Kidney capillary endothelial cell (primary cell): ENCODE results near the gene ZRANB2.

ENCODE experiments used
- DNase-seq: peaks from one replicate; pipeline ENCODE4 v3.0.0-alpha.2; 2018; ENCODE audit warnings: low spot score

The ZRANB2 gene

GRCh38 chr1:71027991-71028390 lies 52.8 kb downstream of the ZRANB2 start:
- no peak for DNase-seq

GRCh38 chr1:71026093-71026492 lies 54.7 kb downstream of the ZRANB2 start:
- no peak for DNase-seq

GRCh38 chr1:71023515-71023914 lies 57.3 kb downstream of the ZRANB2 start:
- DNase-seq: no peak

GRCh38 chr1:71019233-71019969 lies 61.4 kb downstream of the ZRANB2 start:
- DNase-seq: no peak

- DNase-seq: no peak
Observed at GRCh38 chr1:71018791-71019190, 62.0 kb downstream of the ZRANB2 start.

- DNase-seq: no peak
Observed at GRCh38 chr1:71015745-71016144, 65.1 kb downstream of the ZRANB2 start.

- no peak for DNase-seq
Observed at GRCh38 chr1:71014178-71014579, 66.7 kb downstream of the ZRANB2 start.
